A673 (cell line): ENCODE data around the gene LPAR2. TPM values are rescaled to one million over a fixed set of nuclear protein-coding genes. Genes with fewer than 3 reads are reported as not detected.
A peak's percentile ranks its signal among the peaks of the same experiment; 100 is the strongest.

Source experiments
- BruUV-seq: library from RNA; stranded (reverse); fragments of 400-500 nt; replicated peaks from 2 replicates; lab custom pipeline; 2021; lab: Mats Ljungman, UMichigan
- CTCF ChIA-PET: fragments of 300-600 bp; sonication (Branson Sonifier 250); formaldehyde crosslinking; loops from one replicate; lab custom pipeline; 2022; ENCODE audit warnings: antibody characterized with exemption; lab: Charles Lee
- POLR2A ChIA-PET: fragments of 300-600 bp; sonication (Branson Sonifier 250); formaldehyde crosslinking; loops from one replicate; lab custom pipeline; 2022; ENCODE audit warnings: antibody characterized with exemption; ENCODE audit not compliant: low non-redundant PET; lab: Charles Lee
- DNase-seq: peaks from one replicate; pipeline ENCODE4 v3.0.0-alpha.2; 2015; ENCODE audit warnings: low spot score
- H3K27ac ChIP-seq: fragments of 200-600 bp; sonication (generic); 2 replicates; pipeline ENCODE4 v1.5.1; 2016; ENCODE audit warnings: mixed run types, low read depth, mild to moderate bottlenecking, mixed read lengths, antibody characterized with exemption, low read length; ENCODE audit not compliant: poor library complexity, severe bottlenecking
- H3K27me3 ChIP-seq: fragments of 200-600 bp; sonication (generic); replicated peaks from 2 replicates; pipeline ENCODE4 v1.6.1; 2017; ENCODE audit warnings: mixed run types, low read depth, mild to moderate bottlenecking, mixed read lengths, antibody characterized with exemption, low read length; ENCODE audit not compliant: insufficient read depth, poor library complexity
- H3K36me3 ChIP-seq: fragments of 200-600 bp; sonication (generic); 2 replicates; pipeline ENCODE4 v1.6.1; 2016; ENCODE audit warnings: mixed run types, mild to moderate bottlenecking, mixed read lengths, antibody characterized with exemption, low read length; ENCODE audit not compliant: insufficient read depth, poor library complexity, severe bottlenecking
- H3K4me1 ChIP-seq: fragments of 200-600 bp; sonication (generic); 2 replicates; pipeline ENCODE4 v1.6.1; 2017; ENCODE audit warnings: mixed run types, mild to moderate bottlenecking, mixed read lengths, antibody characterized with exemption, low read length; ENCODE audit not compliant: insufficient read depth, poor library complexity, severe bottlenecking
- H3K4me3 ChIP-seq: fragments of 200-600 bp; sonication (generic); 2 replicates; pipeline ENCODE4 v1.5.1; 2016; ENCODE audit warnings: low read depth, mixed run types, mild to moderate bottlenecking, mixed read lengths, low read length; ENCODE audit not compliant: poor library complexity, severe bottlenecking
- H3K9me3 ChIP-seq: fragments of 200-600 bp; sonication (generic); 2 replicates; pipeline ENCODE4 v1.6.1; 2016; ENCODE audit warnings: mixed run types, low read depth, mild to moderate bottlenecking, mixed read lengths, antibody characterized with exemption, low read length; ENCODE audit not compliant: poor library complexity, severe bottlenecking
- EZH2 ChIP-seq: fragments of 200-600 bp; sonication (generic); IDR thresholded peaks from 2 replicates; pipeline ENCODE4 v1.6.1; 2017; ENCODE audit warnings: borderline replicate concordance, low read depth, mild to moderate bottlenecking, mixed read lengths, antibody characterized with exemption, low read length; ENCODE audit not compliant: poor library complexity, severe bottlenecking
- intact Hi-C: fragments of 100-400 bp; cut with micrococcal nuclease; formaldehyde crosslinking; loops from one replicate; pipeline ENCODE4 v1.10.0; 2022; ENCODE audit not compliant: unreplicated experiment
- total RNA-seq: library from RNA; stranded (reverse); gene quantifications from 2 replicates; pipeline ENCODE4 v1.2.3, GENCODE V29; 2021
- TF ChIP-seq, protein P1 (sequence below): fragments of 300-800, 200-600 bp; sonication (generic); conservative IDR thresholded peaks from 2 replicates; pipeline ENCODE4 v1.5.1; 2017; ENCODE audit warnings: low read depth, mild to moderate bottlenecking, antibody characterized with exemption, low read length, moderate library complexity, mixed read lengths

Gene LPAR2
- total RNA-seq, 1 experiment from 2014 or later: 17.2 TPM

DNA sequence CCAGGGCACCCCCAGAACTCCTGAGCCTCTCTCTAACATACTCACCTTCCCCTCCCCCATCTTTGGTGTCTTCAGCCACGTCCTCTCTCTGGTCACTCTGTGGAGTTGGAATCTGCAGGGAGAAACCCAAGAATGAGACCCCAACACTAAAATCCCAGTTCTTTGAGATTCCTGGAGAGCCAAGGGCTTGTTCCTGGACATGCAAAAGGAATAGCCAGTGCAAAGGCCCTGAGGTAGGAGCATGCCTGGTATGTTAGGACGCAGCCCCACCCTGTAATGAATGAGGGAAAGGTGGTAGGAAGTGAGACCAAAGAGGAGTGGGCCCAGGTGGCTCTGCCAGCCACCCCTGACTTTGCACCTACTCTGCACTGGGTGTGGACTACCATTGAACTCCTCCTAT is 2.4 kb upstream of the LPAR2 start:
- no peak for DNase-seq
- POLR2A ChIA-PET: no interaction called here
- no peaks in the 10 kb centered on the region for H3K9me3 ChIP-seq
- no peaks in the 10 kb centered on the region for H3K27me3 ChIP-seq
- no peak overlapping the region for H3K4me3 ChIP-seq
- no peak overlapping the region for H3K27ac ChIP-seq
- peaks cover 17% of the 10 kb centered on the region for H3K4me1 ChIP-seq
- TF ChIP-seq EZH2: no peak
- TF ChIP-seq, protein P1, sequence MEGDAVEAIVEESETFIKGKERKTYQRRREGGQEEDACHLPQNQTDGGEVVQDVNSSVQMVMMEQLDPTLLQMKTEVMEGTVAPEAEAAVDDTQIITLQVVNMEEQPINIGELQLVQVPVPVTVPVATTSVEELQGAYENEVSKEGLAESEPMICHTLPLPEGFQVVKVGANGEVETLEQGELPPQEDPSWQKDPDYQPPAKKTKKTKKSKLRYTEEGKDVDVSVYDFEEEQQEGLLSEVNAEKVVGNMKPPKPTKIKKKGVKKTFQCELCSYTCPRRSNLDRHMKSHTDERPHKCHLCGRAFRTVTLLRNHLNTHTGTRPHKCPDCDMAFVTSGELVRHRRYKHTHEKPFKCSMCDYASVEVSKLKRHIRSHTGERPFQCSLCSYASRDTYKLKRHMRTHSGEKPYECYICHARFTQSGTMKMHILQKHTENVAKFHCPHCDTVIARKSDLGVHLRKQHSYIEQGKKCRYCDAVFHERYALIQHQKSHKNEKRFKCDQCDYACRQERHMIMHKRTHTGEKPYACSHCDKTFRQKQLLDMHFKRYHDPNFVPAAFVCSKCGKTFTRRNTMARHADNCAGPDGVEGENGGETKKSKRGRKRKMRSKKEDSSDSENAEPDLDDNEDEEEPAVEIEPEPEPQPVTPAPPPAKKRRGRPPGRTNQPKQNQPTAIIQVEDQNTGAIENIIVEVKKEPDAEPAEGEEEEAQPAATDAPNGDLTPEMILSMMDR: no peak
- BruUV-seq: no TSS peak
- no peaks in the 10 kb centered on the region for H3K36me3 ChIP-seq
- CTCF ChIA-PET: no interaction called here
- intact Hi-C loops: no loop called here

DNA sequence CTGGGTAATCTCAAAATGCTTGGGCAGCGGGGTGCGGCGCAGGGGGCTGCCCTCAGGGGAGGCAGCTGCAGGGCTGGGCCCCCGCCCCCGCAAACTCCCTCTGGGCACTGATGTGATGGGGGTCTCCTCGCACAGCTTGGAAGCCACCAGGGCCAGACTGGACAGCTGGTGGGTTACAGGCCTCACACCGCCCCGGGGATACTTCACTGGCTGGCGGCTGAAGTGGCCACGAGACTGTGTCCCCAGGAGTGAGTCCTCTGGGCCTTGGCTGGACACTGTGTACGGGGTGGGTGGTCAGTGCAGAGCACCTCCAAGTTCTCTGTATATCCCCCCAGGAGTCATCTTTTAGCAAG is 2.0 kb upstream of the LPAR2 start:
- H3K4me3 ChIP-seq: no peak overlapping the region
- no peak for DNase-seq
- BruUV-seq: no TSS peak
- H3K36me3 ChIP-seq: no peaks in the 10 kb centered on the region
- TF ChIP-seq EZH2: no peak
- TF ChIP-seq, protein P1: no peak
- ChIA-PET CTCF (no interaction called here), POLR2A (no interaction called here)
- intact Hi-C loops: no loop called here
- H3K27ac ChIP-seq: no peak overlapping the region
- H3K9me3 ChIP-seq: no peaks in the 10 kb centered on the region
- no peaks in the 10 kb centered on the region for H3K27me3 ChIP-seq
- H3K4me1 ChIP-seq: peaks cover 17% of the 10 kb centered on the region

DNA sequence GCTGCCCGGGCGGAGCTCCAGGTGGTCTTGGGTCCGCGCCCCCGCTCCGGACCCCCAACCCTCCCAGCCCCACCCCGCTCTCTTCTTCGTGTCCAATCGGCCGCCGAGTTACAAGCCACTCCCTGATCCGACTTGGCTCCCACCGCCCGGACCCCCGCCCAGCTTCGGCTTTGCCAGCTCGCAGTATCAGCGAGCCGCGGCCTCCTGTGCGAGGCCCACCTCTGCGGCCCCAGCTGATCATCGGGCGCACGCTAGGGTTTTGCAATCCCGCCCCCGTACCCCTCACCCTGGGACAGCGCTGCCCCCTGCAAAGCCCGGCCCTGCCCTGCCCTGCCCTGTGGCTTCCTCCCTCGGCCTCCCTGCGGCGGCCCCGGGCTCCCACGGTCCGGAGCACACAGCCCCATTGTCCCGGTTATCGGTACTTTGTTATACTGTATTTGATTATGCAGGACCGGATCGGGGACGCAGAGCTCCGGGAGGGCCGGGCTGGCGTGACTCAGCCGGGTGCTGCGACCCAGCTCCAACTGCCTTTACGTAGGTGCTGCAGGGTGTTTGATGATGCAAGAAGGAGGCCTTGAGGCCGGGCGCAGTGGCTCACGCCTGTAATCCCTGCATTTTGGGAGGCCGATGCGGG is 598 bp upstream of the LPAR2 start:
- ChIA-PET POLR2A (no interaction called here), CTCF (interaction anchor here (0.6 kb wide), 1 partner anchor 471 kb away, joined by 5 read pairs; no protein-coding TSS in a partner anchor)
- peak overlapping the region; percentile 65 for H3K27ac ChIP-seq
- no peaks in the 10 kb centered on the region for H3K9me3 ChIP-seq
- no peaks in the 10 kb centered on the region for H3K36me3 ChIP-seq
- no peak for TF ChIP-seq EZH2
- TF ChIP-seq, protein P1: no peak
- no TSS peak for BruUV-seq
- H3K27me3 ChIP-seq: no peaks in the 10 kb centered on the region
- intact Hi-C loops: loop anchor here (2.0 kb wide), 1 partner anchor 38 kb away; no protein-coding TSS in a partner anchor
- peak overlapping the region; percentile 80 for H3K4me3 ChIP-seq
- H3K4me1 ChIP-seq: peaks cover 17% of the 10 kb centered on the region
- peak; percentile 48 for DNase-seq
